ENCODE measurements around the gene INVS. TPM values are rescaled to one million over a fixed set of nuclear protein-coding genes. Genes with fewer than 3 reads are reported as not detected.
A peak's percentile ranks its signal among the peaks of the same experiment; 100 is the strongest.

Gene INVS
- total RNA-seq, 1 donor from 2014 or later: 22.3 TPM

DNA sequence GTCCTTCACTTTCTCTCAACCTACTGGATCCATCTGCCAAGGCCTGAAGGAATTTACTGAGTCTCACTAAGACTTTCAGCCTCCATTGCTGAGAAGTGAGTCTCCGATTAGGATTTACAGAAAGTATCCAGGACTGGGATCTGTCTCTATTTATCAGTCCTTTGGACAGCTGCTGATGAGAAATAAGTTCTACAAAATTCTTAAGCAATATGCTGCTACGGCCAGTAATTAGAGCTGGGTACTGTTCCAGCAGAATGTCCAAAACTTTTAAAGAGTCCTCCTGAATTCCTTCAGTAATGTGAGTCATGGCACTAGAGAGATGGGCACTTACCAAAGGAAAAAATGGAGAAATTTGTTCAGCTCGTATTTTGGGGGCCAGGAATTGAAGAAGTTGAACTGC lies 247.8 kb downstream of the INVS start:
- TF ChIP-seq, protein P1, sequence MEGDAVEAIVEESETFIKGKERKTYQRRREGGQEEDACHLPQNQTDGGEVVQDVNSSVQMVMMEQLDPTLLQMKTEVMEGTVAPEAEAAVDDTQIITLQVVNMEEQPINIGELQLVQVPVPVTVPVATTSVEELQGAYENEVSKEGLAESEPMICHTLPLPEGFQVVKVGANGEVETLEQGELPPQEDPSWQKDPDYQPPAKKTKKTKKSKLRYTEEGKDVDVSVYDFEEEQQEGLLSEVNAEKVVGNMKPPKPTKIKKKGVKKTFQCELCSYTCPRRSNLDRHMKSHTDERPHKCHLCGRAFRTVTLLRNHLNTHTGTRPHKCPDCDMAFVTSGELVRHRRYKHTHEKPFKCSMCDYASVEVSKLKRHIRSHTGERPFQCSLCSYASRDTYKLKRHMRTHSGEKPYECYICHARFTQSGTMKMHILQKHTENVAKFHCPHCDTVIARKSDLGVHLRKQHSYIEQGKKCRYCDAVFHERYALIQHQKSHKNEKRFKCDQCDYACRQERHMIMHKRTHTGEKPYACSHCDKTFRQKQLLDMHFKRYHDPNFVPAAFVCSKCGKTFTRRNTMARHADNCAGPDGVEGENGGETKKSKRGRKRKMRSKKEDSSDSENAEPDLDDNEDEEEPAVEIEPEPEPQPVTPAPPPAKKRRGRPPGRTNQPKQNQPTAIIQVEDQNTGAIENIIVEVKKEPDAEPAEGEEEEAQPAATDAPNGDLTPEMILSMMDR (IDR thresholded peaks at IDR 0.05): no peak
- peak in 1 of 2 donors; percentile 65 for ATAC-seq
- no peaks in the 10 kb centered on the region for H3K9me3 ChIP-seq
- H3K27ac ChIP-seq: no peak overlapping the region
- no peak overlapping the region for H3K4me3 ChIP-seq
- H3K4me1 ChIP-seq: peaks cover 15% of the 10 kb centered on the region
- no peaks in the 10 kb centered on the region for H3K27me3 ChIP-seq (ENCODE audit: low read depth)
- H3K36me3 ChIP-seq: peaks cover 23% of the 10 kb centered on the region
- no peak for DNase-seq
- intact Hi-C loops (cut with DNase I): no loop called here

DNA sequence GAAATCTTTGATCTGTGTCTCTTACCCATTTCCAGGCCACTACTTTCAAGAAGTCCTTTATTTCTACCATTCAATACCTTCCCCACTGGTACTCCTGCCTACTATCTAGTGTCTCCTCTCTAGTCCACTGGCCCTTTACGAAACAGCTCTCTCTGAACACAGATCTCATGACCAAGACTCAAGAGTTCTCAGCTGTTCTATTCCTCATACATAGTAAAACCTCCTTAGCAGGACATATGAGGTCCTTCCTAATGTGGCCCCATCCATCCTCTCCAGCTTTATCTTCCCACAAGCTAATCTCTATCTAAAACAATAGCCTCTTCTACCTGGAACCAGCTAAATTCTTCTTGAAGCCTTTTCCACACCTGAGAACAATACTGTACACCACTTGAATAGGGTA lies 251.1 kb downstream of the INVS start:
- intact Hi-C loops (cut with DNase I): no loop called here
- DNase-seq (no peak), ATAC-seq (no peak)
- Histone ChIP-seq H3K4me1 (peaks cover 22% of the 10 kb centered on the region), H3K9me3 (no peaks in the 10 kb centered on the region), H3K36me3 (peaks cover 16% of the 10 kb centered on the region), H3K27ac (no peak overlapping the region), H3K27me3 (ENCODE audit: low read depth) (no peaks in the 10 kb centered on the region), H3K4me3 (no peak overlapping the region)
- TF ChIP-seq, protein P1 (IDR thresholded peaks at IDR 0.05): no peak

Other genes with a start within 250 kb of the INVS start
- gene STX17, start 192.6 kb upstream of the INVS start, total RNA-seq: 37.8 TPM
- 27.9 TPM for gene ERP44, start 243 bp upstream of the INVS start, total RNA-seq

All from lower lobe of right lung (tissue), 2 donors.